SK-N-SH (cell line): ENCODE data around the gene DPY19L1. TPM values are rescaled to one million over a fixed set of nuclear protein-coding genes. Genes with fewer than 3 reads are reported as not detected.
"Not testable (repeated sequence)": the region's sequence is repeated elsewhere in the genome, so short reads cannot be mapped to it uniquely, and the experiment has no call there.

Experiments used
- CTCF ChIA-PET: fragments of 300-600, 350-600 bp; formaldehyde crosslinking; extraction: SDS; loops from one replicate; lab custom pipeline; 2021; lab: Yijun Ruan, JAX
- POLR2A ChIA-PET: fragments of 350-600 bp; sonication (Branson Sonifier 250); formaldehyde crosslinking; extraction: SDS; loops from one replicate; lab custom pipeline; 2020; ENCODE audit warnings: antibody characterized with exemption, inconsistent platforms; lab: Yijun Ruan, JAX
- DNase-seq: peaks from one replicate; pipeline ENCODE4 v3.0.0; 2012
- H2AFZ ChIP-seq: fragments of 200-600 bp; sonication (generic); 2 replicates; pipeline ENCODE4 v1.8.1; 2016; ENCODE audit warnings: antibody characterized with exemption, mild to moderate bottlenecking, low read depth
- H3F3A ChIP-seq: fragments of 200-600 bp; sonication (generic); replicated peaks from 2 replicates; pipeline ENCODE3; 2016; ENCODE audit warnings: antibody characterized with exemption, mild to moderate bottlenecking; ENCODE audit not compliant: insufficient read depth
- H3K27ac ChIP-seq, 2 experiments: fragments of 200-500 bp in 1 of 2; fragments of 200-600 bp in 1 of 2; sonication (Bioruptor generic) in 1 of 2; sonication (generic), shearing (Covaris generic) in 1 of 2; 2 replicates each; pipeline versions ENCODE4 v1.5.1 to v1.6.1; 2014 to 2016; ENCODE audit warnings: low read depth in 2 of 2, inconsistent platforms in 1 of 2, low read length in 1 of 2, mild to moderate bottlenecking in 1 of 2, mixed read lengths in 1 of 2
- H3K27me3 ChIP-seq: fragments of 200-600 bp; sonication (generic), shearing (Covaris generic); 2 replicates; pipeline ENCODE4 v1.6.1; 2016; ENCODE audit warnings: mixed run types; ENCODE audit not compliant: insufficient read depth
- H3K36me3 ChIP-seq, 2 experiments: fragments of 200-500 bp in 1 of 2; fragments of 200-600 bp in 1 of 2; sonication (Bioruptor generic) in 1 of 2; sonication (generic) in 1 of 2; replicated peaks in 1 of 2; 2 replicates each; pipeline versions ENCODE3 to v1.5.1; 2014 to 2016; ENCODE audit warnings: low read length in 1 of 2, mild to moderate bottlenecking in 1 of 2; ENCODE audit not compliant: insufficient read depth in 2 of 2, control insufficient read depth in 1 of 2
- H3K4me1 ChIP-seq, 2 experiments: fragments of 200-500 bp in 1 of 2; fragments of 200-600 bp in 1 of 2; sonication (Bioruptor generic) in 1 of 2; sonication (generic), shearing (Covaris generic) in 1 of 2; 2 replicates each; pipeline versions ENCODE4 v1.5.1 to v1.6.1; 2014 to 2016; ENCODE audit warnings: low read depth in 1 of 2, low read length in 1 of 2, mixed run types in 1 of 2; ENCODE audit not compliant: insufficient read depth in 2 of 2, control insufficient read depth in 1 of 2
- H3K4me2 ChIP-seq: fragments of 200-600 bp; sonication (generic), shearing (Covaris generic); 2 replicates; pipeline ENCODE4 v1.6.1; 2017; ENCODE audit warnings: mixed run types
- H3K4me3 ChIP-seq, 2 experiments: fragments of 200-500 bp in 1 of 2; fragments of 200-600 bp in 1 of 2; sonication (Bioruptor generic) in 1 of 2; sonication (generic), shearing (Covaris generic) in 1 of 2; 2 replicates each; pipeline versions ENCODE4 v1.5.1 to v1.8.1; 2014 to 2016; ENCODE audit warnings: low read depth in 2 of 2, inconsistent platforms in 1 of 2, low read length in 1 of 2, mild to moderate bottlenecking in 1 of 2, mixed read lengths in 1 of 2, moderate library complexity in 1 of 2
- H3K79me2 ChIP-seq: fragments of 200-600 bp; sonication (generic); 2 replicates; pipeline ENCODE4 v1.8.1; 2017; ENCODE audit warnings: mild to moderate bottlenecking; ENCODE audit not compliant: insufficient read depth
- H3K9ac ChIP-seq: fragments of 200-600 bp; sonication (generic); 2 replicates; pipeline ENCODE4 v1.6.1; 2017; ENCODE audit warnings: mixed run types
- H3K9me2 ChIP-seq: fragments of 200-600 bp; sonication (generic); 2 replicates; pipeline ENCODE4 v1.6.1; 2017; ENCODE audit warnings: mixed run types
- H3K9me3 ChIP-seq: fragments of 200-600 bp; sonication (generic); 2 replicates; pipeline ENCODE4 v1.6.1; 2017; ENCODE audit warnings: mixed run types, mild to moderate bottlenecking, moderate library complexity
- H4K20me1 ChIP-seq: fragments of 200-600 bp; sonication (generic); 2 replicates; pipeline ENCODE4 v1.6.1; 2017; ENCODE audit warnings: mild to moderate bottlenecking, mixed run types; ENCODE audit not compliant: insufficient read depth
- ELF1 ChIP-seq: IDR thresholded peaks from 2 replicates; pipeline ENCODE4 v1.4.0; 2012
- FOSL2 ChIP-seq: IDR thresholded peaks from 2 replicates; pipeline ENCODE4 v1.4.0; 2012; ENCODE audit warnings: low read depth, mild to moderate bottlenecking, moderate library complexity, borderline replicate concordance
- FOXJ3 ChIP-seq: sonication (generic); formaldehyde crosslinking; IDR thresholded peaks from 2 replicates; pipeline ENCODE4 v1.5.1; 2020; ENCODE audit warnings: mild to moderate bottlenecking, missing genetic modification reagents
- GABPA ChIP-seq: IDR thresholded peaks from 2 replicates; pipeline ENCODE4 v1.4.0; 2012; ENCODE audit warnings: low read depth, mild to moderate bottlenecking
- MXI1 ChIP-seq: IDR thresholded peaks from 2 replicates; pipeline ENCODE4 v1.6.1; 2012; ENCODE audit warnings: mild to moderate bottlenecking, low read depth, low read length, improper control_type of control experiment
- NRF1 ChIP-seq: IDR thresholded peaks from 2 replicates; pipeline ENCODE4 v1.6.1; 2012; ENCODE audit warnings: low read depth, mild to moderate bottlenecking, low read length
- POLR2AphosphoS5 ChIP-seq: IDR thresholded peaks from 2 replicates; pipeline ENCODE4 v1.6.1; 2012; ENCODE audit warnings: low read depth, low read length
- RFX5 ChIP-seq: IDR thresholded peaks from 2 replicates; pipeline ENCODE4 v1.6.1; 2012; ENCODE audit warnings: mild to moderate bottlenecking, improper control_type of control experiment, low read length
- RXRA ChIP-seq: IDR thresholded peaks from 2 replicates; pipeline ENCODE4 v1.4.0; 2012; ENCODE audit warnings: low read depth, mild to moderate bottlenecking, borderline replicate concordance
- SIN3A ChIP-seq: IDR thresholded peaks from 2 replicates; pipeline ENCODE4 v1.6.1; 2012; ENCODE audit warnings: low read depth, mild to moderate bottlenecking, low read length, moderate library complexity, borderline replicate concordance
- SMC3 ChIP-seq: IDR thresholded peaks from 2 replicates; pipeline ENCODE4 v1.6.1; 2012; ENCODE audit warnings: low read depth, low read length, improper control_type of control experiment
- TAF1 ChIP-seq: IDR thresholded peaks from 2 replicates; pipeline ENCODE4 v1.6.1; 2012; ENCODE audit warnings: low read depth, mild to moderate bottlenecking, low read length, moderate library complexity, borderline replicate concordance
- TCF12 ChIP-seq: IDR thresholded peaks from 2 replicates; pipeline ENCODE4 v1.4.0; 2012
- YY1 ChIP-seq: IDR thresholded peaks from 2 replicates; pipeline ENCODE4 v1.4.0; 2012; ENCODE audit warnings: low read depth, mild to moderate bottlenecking
- ZBTB33 ChIP-seq: IDR thresholded peaks from 2 replicates; pipeline ENCODE4 v1.4.0; 2012; ENCODE audit warnings: low read depth, borderline replicate concordance
- WGBS: methylation state at CpG from one replicate; pipeline ENCODE4 v1.1.6; 2017; ENCODE audit warnings: low lambda C conversion rate; 5-methylcytosine and 5-hydroxymethylcytosine counted together
- polyA plus RNA-seq, 3 experiments: library from polyadenylated mRNA; depleted of rRNA; stranded (reverse); fragments of >200 nt; gene quantifications; 2 replicates each; pipeline ENCODE4 v1.2.3, GENCODE V29; 2012

Gene DPY19L1
- polyA plus RNA-seq, 1 of the 3 experiments (the other 2 are of a cell fraction), result 27.7 TPM

- Histone ChIP-seq H3K27ac (no peak overlapping the region), H3K4me2 (no peak overlapping the region), H3K9me3 (no peaks in the 10 kb centered on the region), H3K9ac (no peak overlapping the region), H3K79me2 (no peaks in the 10 kb centered on the region), H3K4me1 (no peaks in the 10 kb centered on the region), H3K9me2 (no peaks in the 10 kb centered on the region), H3K27me3 (peaks cover 14% of the 10 kb centered on the region; the same call in 1 of the 2 replicates), H3K4me3 (no peak overlapping the region), H2AFZ (no peak overlapping the region), H3K36me3 (no peaks in the 10 kb centered on the region), H3F3A (peaks cover 9% of the 10 kb centered on the region), H4K20me1 (no peaks in the 10 kb centered on the region)
- ChIA-PET POLR2A (no interaction called here), CTCF (no interaction called here)
- DNase-seq, result no peak
- TF ChIP-seq RXRA, result no peak
Measured at GRCh38 chr7:34895202-34895601, 142.1 kb downstream of the DPY19L1 start.

- DNase-seq, result no peak
- H3K27ac ChIP-seq, result no peak overlapping the region
- peaks cover 9% of the 10 kb centered on the region for H3F3A ChIP-seq
- H4K20me1 ChIP-seq, result no peaks in the 10 kb centered on the region
- H3K79me2 ChIP-seq, result no peaks in the 10 kb centered on the region
- no peak for TF ChIP-seq NRF1
- no peak for TF ChIP-seq ZBTB33
- TF ChIP-seq RFX5, result no peak
- no peak for TF ChIP-seq ELF1
- no peak for TF ChIP-seq POLR2AphosphoS5
- no peak for TF ChIP-seq FOXJ3 (CRISPR knock-in tag)
- TF ChIP-seq TCF12, result no peak
- TF ChIP-seq GABPA, result no peak
- no peak for TF ChIP-seq SMC3
- TF ChIP-seq SIN3A, result no peak
- no peak for TF ChIP-seq TAF1
- no peak for TF ChIP-seq FOSL2
- ChIA-PET POLR2A (no interaction called here), CTCF (no interaction called here)
- no peak overlapping the region for H2AFZ ChIP-seq
- no peaks in the 10 kb centered on the region for H3K36me3 ChIP-seq
- H3K9ac ChIP-seq, result no peak overlapping the region
- no peaks in the 10 kb centered on the region for H3K27me3 ChIP-seq
- 92% methylated on average over 1 of the region's 1 CpG for WGBS
- no peaks in the 10 kb centered on the region for H3K4me1 ChIP-seq
- H3K9me2 ChIP-seq, result no peaks in the 10 kb centered on the region
- H3K9me3 ChIP-seq, result no peaks in the 10 kb centered on the region
- no peak overlapping the region for H3K4me2 ChIP-seq
- H3K4me3 ChIP-seq, result no peak overlapping the region
Measured at GRCh38 chr7:34889951-34890350, 147.3 kb downstream of the DPY19L1 start.

GRCh38 chr7:34886856-34887255 lies 150.4 kb downstream of the DPY19L1 start:
- no peak for TF ChIP-seq YY1
- no peak for TF ChIP-seq MXI1
- no peaks in the 10 kb centered on the region for H3K4me1 ChIP-seq
- H3K27me3 ChIP-seq, result no peaks in the 10 kb centered on the region
- no peaks in the 10 kb centered on the region for H4K20me1 ChIP-seq
- H3K9me3 ChIP-seq, result no peaks in the 10 kb centered on the region
- no peaks in the 10 kb centered on the region for H3K9me2 ChIP-seq
- no peak overlapping the region for H3K27ac ChIP-seq
- no peaks in the 10 kb centered on the region for H3K79me2 ChIP-seq
- no peak for DNase-seq
- no peak overlapping the region for H3K4me3 ChIP-seq
- H3K9ac ChIP-seq, result no peak overlapping the region
- H3F3A ChIP-seq, result peaks cover 9% of the 10 kb centered on the region
- POLR2A ChIA-PET, result no interaction called here
- no peak overlapping the region for H2AFZ ChIP-seq
- no peaks in the 10 kb centered on the region for H3K36me3 ChIP-seq
- CTCF ChIA-PET, result no interaction called here
- no peak overlapping the region for H3K4me2 ChIP-seq

GRCh38 chr7:34883855-34884254 lies 153.4 kb downstream of the DPY19L1 start:
- H3F3A ChIP-seq, H4K20me1 ChIP-seq, H3K36me3 ChIP-seq, H3K9me2 ChIP-seq, H3K79me2 ChIP-seq, H3K4me3 ChIP-seq, DNase-seq, H3K4me2 ChIP-seq, H3K27me3 ChIP-seq, CTCF ChIA-PET, H3K9me3 ChIP-seq, H3K4me1 ChIP-seq, H3K27ac ChIP-seq, H3K9ac ChIP-seq, H2AFZ ChIP-seq, POLR2A ChIA-PET: not testable (repeated sequence)
- 7% methylated on average over 1 of the region's 1 CpG for WGBS
